Calu3 (cell line): ENCODE results near the gene NAGK. TPM values are rescaled to one million over a fixed set of nuclear protein-coding genes. Genes with fewer than 3 reads are reported as not detected.
"Not testable (repeated sequence)": the region's sequence is repeated elsewhere in the genome, so short reads cannot be mapped to it uniquely, and the experiment has no call there.

Experiments used
- Bru-seq: library from RNA; stranded (reverse); fragments of 400-500 nt; gene quantifications from one replicate; lab custom pipeline; 2021; lab: Mats Ljungman, UMichigan
- BruChase-seq, 2 experiments: library from RNA; stranded (reverse); fragments of 400-500 nt; gene quantifications; one replicate each; lab custom pipeline; 2021; lab: Mats Ljungman, UMichigan
- BruUV-seq: library from RNA; stranded (reverse); fragments of 400-500 nt; replicated peaks from 2 replicates; lab custom pipeline; 2021; lab: Mats Ljungman, UMichigan
- CTCF ChIA-PET: fragments of 300-600 bp; sonication (Branson Sonifier 250); formaldehyde crosslinking; loops from one replicate; lab custom pipeline; 2022; ENCODE audit warnings: antibody characterized with exemption; lab: Charles Lee
- DNase-seq: peaks from one replicate; pipeline ENCODE4 v3.0.0; 2022
- H3K27ac Mint-ChIP-seq: one replicate; pipeline ENCODE4 v1.8.0; 2022; ENCODE audit warnings: mixed read lengths; ENCODE audit not compliant: unreplicated experiment
- H3K27me3 Mint-ChIP-seq: one replicate; pipeline ENCODE4 v1.8.0; 2022; ENCODE audit warnings: mixed read lengths; ENCODE audit not compliant: unreplicated experiment
- H3K36me3 Mint-ChIP-seq: one replicate; pipeline ENCODE4 v1.8.0; 2022; ENCODE audit warnings: mild to moderate bottlenecking, moderate library complexity, mixed read lengths; ENCODE audit not compliant: insufficient read depth, unreplicated experiment
- H3K4me1 Mint-ChIP-seq: one replicate; pipeline ENCODE4 v1.8.0; 2022; ENCODE audit warnings: mild to moderate bottlenecking, low read depth, mixed read lengths; ENCODE audit not compliant: unreplicated experiment
- H3K4me3 Mint-ChIP-seq: one replicate; pipeline ENCODE4 v1.8.0; 2022; ENCODE audit warnings: mild to moderate bottlenecking, low read depth, moderate library complexity, mixed read lengths; ENCODE audit not compliant: unreplicated experiment
- H3K9me3 Mint-ChIP-seq: one replicate; pipeline ENCODE4 v1.8.0; 2022; ENCODE audit warnings: low read depth, mixed read lengths; ENCODE audit not compliant: unreplicated experiment
- intact Hi-C: fragments of 100-400 bp; cut with micrococcal nuclease; formaldehyde crosslinking; loops from one replicate; pipeline ENCODE4 v1.10.0; 2022; ENCODE audit not compliant: unreplicated experiment
- long read RNA-seq: library from polyadenylated mRNA; stranded (forward); transcript quantifications from one replicate; pipeline ENCODE4 v2.0.0, GENCODE V29; 2022
- total RNA-seq: library from RNA; stranded (reverse); gene quantifications from 2 replicates; pipeline ENCODE4 v1.2.3, GENCODE V29; 2022
- TF ChIP-seq, protein P1 (sequence below): fragments of 200-600 bp; IDR thresholded peaks from one replicate; pipeline ENCODE4 v1.8.0; 2022; ENCODE audit warnings: antibody characterized with exemption; ENCODE audit not compliant: unreplicated experiment

The NAGK gene
- 63.2 and 75.0 TPM in 2 replicates for total RNA-seq
- Bru-seq, nascent RNA, result percentile 66 among the genes with signal in this experiment
- BruChase-seq, experiment 1, labeled RNA remaining after a 6-hour chase, result percentile 71 among the genes with signal in this experiment
- BruChase-seq, experiment 2, labeled RNA remaining after a 2-hour chase, result percentile 81 among the genes with signal in this experiment
- long read RNA-seq, transcript NAGK-229 (10 exons, 1,801 nt), result major isoform, 40 of 64 reads
- long read RNA-seq, partial matches to known transcripts, result 2 of 64 reads
- long read RNA-seq, other reads (novel, unspliced or antisense), result 16 of 64 reads

DNA sequence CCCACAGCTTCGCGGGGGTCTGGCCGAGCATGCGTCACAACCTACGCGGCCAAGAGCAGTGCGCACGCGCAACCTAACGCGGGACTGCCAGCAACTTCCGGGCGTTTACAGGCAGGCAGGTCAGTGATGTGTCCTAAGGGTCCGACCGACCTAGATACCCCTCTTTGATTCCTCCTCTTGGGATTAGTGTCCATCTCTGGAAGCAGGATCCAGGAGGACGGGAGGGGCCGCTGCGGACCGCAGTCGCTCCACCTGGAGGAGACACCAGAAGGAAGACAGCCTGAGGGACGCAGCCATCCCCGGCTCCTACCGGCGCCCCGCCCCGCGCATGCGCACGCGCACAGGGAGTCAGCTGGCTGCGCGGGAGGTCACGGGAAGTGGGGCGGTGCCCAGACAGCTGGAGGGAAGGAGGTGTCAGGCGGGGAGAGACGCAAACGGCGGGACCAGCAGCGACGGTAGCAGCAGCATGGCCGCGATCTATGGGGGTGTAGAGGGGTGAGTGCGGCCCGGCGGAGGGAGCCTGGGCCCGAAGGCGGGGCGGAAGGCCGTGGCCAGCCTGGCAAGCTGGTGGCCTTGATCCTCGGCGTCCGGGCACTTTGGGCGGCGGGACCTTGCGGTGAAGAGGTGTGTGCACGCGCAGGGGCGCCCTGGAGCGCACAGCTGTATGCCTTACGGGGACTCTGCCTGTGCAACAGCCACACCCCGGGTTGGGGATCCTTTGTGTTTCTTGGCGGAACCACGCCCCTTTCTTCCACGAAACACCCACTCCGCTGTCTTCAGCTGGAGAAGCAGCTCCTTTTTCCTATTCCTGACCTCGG, at the start of gene NAGK:
Gene NAGK (plus strand): TSS at position 431 of the 818 bp plus-strand sequence. CDS start 36 bp downstream, at position 467.
- CTCF ChIA-PET, result interaction anchor here (0.5 to 4.1 kb wide), 4 partner anchors 19 to 206 kb away, joined by 3 to 32 read pairs (median 16); partner anchors contain the start of gene PAIP2B
- TF ChIP-seq, protein P1, sequence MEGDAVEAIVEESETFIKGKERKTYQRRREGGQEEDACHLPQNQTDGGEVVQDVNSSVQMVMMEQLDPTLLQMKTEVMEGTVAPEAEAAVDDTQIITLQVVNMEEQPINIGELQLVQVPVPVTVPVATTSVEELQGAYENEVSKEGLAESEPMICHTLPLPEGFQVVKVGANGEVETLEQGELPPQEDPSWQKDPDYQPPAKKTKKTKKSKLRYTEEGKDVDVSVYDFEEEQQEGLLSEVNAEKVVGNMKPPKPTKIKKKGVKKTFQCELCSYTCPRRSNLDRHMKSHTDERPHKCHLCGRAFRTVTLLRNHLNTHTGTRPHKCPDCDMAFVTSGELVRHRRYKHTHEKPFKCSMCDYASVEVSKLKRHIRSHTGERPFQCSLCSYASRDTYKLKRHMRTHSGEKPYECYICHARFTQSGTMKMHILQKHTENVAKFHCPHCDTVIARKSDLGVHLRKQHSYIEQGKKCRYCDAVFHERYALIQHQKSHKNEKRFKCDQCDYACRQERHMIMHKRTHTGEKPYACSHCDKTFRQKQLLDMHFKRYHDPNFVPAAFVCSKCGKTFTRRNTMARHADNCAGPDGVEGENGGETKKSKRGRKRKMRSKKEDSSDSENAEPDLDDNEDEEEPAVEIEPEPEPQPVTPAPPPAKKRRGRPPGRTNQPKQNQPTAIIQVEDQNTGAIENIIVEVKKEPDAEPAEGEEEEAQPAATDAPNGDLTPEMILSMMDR, result no peak
- Mint-ChIP-seq H3K9me3 (no peaks in the 10 kb centered on the region), H3K27ac (peak within 1 kb of the TSS; percentile 90), H3K4me3 (peak within 1 kb of the TSS; percentile 97), H3K36me3 (peaks cover 25% of the 10 kb centered on the region), H3K27me3 (peaks cover 20% of the 10 kb centered on the region), H3K4me1 (peaks cover 31% of the 10 kb centered on the region)
- no TSS peak for BruUV-seq
- intact Hi-C loops, result loop anchor here (1.0 kb wide), 1 partner anchor 45 kb away; no protein-coding TSS in a partner anchor
- DNase-seq, result peak; percentile 98

DNA sequence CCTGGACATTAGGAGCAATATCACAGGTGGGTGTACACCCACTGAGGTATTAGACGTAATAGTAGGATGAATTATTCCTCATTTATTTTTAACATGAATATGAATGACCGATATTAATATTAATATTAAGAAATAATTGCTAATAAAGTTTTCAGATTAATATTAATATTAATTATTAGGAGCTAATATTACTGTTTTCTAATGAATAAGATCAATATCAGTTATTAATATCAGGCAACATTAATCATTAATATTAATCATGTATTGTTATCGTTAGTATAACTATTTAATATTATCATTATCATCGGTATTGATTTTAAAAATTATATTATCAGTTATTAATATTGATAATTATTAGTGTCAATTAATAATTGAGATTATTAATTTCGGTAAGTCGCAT, 48.5 kb upstream of the NAGK start:
- intact Hi-C loops, result loop anchor here (5.0 kb wide), 1 partner anchor 127 kb away; no protein-coding TSS in a partner anchor
- CTCF ChIA-PET, H3K27ac Mint-ChIP-seq, DNase-seq, H3K9me3 Mint-ChIP-seq, BruUV-seq, H3K36me3 Mint-ChIP-seq, H3K4me3 Mint-ChIP-seq, H3K27me3 Mint-ChIP-seq: not testable (repeated sequence)
- peaks cover 16% of the 10 kb centered on the region for H3K4me1 Mint-ChIP-seq

DNA sequence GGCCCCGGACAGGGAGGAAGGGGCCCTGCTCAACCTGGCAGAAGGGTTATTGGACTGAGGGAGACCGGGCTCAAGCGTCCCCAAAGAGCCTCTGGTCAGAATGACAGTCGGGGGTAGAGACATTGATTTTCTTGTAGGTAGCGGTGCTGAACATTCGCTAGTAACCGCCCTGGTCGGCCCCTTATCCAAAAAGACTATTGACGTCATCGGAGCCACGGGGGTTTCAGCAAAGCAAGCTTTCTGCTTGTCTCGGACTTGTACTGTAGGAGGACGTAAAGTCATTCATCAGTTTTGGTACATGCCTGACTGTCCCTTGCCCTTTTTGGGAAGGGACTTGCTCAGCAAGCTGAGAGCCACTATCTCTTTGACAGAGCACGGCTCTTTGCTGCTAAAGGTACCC, 47.1 kb upstream of the NAGK start:
- not testable (repeated sequence) for DNase-seq, H3K27ac Mint-ChIP-seq, H3K4me3 Mint-ChIP-seq, BruUV-seq, H3K36me3 Mint-ChIP-seq, H3K9me3 Mint-ChIP-seq, H3K27me3 Mint-ChIP-seq
- CTCF ChIA-PET, result interaction anchor here (2.2 kb wide), 1 partner anchor 48 kb away, joined by 6 read pairs; no protein-coding TSS in a partner anchor
- peaks cover 16% of the 10 kb centered on the region for H3K4me1 Mint-ChIP-seq
- intact Hi-C loops, result loop anchor here (5.0 kb wide), 1 partner anchor 126 kb away; no protein-coding TSS in a partner anchor

DNA sequence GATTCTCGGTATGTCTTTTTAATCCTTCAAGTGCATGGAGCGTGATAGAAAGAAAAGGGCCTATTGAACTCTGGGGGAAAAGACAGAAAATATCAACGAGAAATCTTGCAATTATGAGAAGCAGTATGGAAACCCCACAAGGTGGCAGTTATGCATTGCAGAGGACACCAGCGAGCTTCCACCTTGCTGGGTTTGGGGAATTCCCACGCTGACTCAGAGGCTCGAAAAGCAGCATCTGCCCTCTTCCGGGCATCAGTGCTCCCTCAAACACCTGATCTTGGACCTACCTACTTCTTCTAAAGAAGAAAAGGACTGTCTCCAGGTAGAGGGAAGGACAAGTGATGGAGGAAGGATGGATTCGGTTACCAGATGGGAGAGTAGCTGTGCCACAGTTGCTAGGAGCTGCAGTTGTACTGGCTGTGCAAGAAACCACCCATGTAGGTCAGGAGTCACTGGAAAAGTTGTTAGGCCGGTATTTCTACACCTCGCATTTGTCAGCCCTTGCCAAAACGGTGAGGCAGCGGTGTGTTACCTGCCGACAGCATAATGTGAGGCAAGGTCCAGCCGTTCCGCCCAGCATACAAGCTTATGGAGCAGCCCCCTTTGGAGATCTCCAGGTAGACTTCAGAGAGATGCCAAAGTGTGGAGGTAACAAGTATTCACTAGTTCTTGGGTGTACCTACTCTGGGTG, 44.8 kb upstream of the NAGK start:
- peak; percentile 78 for DNase-seq
- H3K4me1 Mint-ChIP-seq, result peaks cover 16% of the 10 kb centered on the region
- H3K4me3 Mint-ChIP-seq, result peak overlapping the region; percentile 63
- BruUV-seq, H3K36me3 Mint-ChIP-seq, H3K9me3 Mint-ChIP-seq, H3K27me3 Mint-ChIP-seq: not testable (repeated sequence)
- intact Hi-C loops, result loop anchor here (1.0 to 5.0 kb wide), 2 partner anchors 45 to 124 kb away; partner anchors contain the start of gene NAGK
- TF ChIP-seq, protein P1, result peak; percentile 34
- peak overlapping the region; percentile 79 for H3K27ac Mint-ChIP-seq
- CTCF ChIA-PET, result interaction anchor here (0.6 to 1.5 kb wide), 3 partner anchors 45 to 131 kb away, joined by 6 to 32 read pairs (median 9); partner anchors contain the start of gene NAGK

DNA sequence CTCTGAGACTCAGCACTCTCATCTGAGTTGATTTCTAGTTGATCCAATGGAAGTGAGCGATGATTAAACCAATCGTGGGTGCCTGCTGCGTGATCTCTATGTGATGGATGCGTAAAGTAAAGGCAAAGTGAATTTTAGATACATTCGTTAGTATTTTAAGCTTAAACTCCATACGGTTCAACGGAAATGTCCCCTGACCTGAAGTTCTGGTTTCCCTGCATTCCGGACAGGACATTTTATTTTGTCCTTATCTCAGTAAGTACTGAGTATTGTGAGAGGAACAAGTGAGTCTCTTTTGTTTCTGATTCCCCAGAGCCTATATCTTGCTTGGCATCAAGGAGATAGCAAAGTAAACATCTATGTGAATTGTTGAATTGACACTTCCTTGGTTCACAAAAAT, 32.2 kb upstream of the NAGK start:
- intact Hi-C loops, CTCF ChIA-PET, H3K4me1 Mint-ChIP-seq, BruUV-seq, H3K4me3 Mint-ChIP-seq, H3K27ac Mint-ChIP-seq, DNase-seq, H3K36me3 Mint-ChIP-seq, H3K9me3 Mint-ChIP-seq: not testable (repeated sequence)
- H3K27me3 Mint-ChIP-seq, result peaks cover 66% of the 10 kb centered on the region
